Stimulated activated CD8-positive, alpha-beta memory T cell treated with anti-CD3 and anti-CD28 coated beads, Interleukin-15, amount 100 ng/mL, for 48 hours (primary cell): ENCODE results near the gene LRRN2.
"Not testable (repeated sequence)": the region's sequence is repeated elsewhere in the genome, so short reads cannot be mapped to it uniquely, and the experiment has no call there.

Source experiments
- DNase-seq, 2 donors: peaks; one replicate each; pipeline ENCODE4 v3.0.0-alpha.2; 2020; ENCODE audit warnings: low read depth in 2 of 2

The LRRN2 gene

DNA sequence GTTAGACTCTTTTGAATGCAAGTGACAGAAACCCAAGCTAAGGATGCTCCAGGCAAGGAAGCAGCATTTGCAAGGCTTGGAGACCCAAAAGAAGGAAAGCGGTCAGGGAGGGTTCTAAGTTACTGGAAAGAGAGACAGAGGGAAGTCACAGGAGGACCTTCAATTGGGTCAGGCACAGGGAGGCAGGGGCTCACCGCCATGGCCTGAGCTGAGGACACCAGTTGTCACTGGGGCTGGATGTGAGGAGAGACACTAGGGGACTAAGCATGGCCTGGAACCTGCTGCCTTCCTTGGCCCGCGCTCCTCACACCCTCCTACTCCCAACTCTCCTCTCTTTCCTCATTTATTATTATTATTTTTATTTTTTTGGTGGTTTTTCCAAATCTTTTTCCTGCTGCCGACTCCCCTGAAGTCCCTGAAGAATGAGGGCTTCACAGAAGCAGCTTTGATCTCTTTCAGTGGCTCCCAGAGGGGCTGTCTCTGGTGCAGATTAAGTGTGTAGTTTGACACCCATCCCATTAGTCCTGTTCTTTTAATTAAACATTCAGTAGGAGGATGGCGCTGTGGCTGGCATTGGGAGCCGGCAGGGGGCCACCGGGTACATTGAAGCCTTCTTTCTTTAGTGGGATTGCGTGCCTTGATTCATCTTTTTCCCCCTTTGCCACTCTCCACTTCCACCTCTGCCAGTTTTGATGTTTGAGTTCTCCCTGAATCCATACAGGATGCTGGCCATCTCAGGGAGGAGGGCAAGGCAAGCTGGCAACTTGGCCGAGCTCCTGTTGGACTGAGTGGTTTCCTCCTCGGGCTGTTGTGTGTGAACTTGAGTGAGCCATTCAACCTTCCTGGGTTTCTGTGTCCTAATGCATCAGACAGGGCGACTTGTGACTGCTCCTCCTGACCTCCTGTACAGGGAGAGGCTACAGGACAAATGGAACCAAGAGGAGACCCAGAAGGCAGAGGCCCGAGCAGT, 110.0 kb downstream of the LRRN2 start:
- DNase-seq = no peak

DNA sequence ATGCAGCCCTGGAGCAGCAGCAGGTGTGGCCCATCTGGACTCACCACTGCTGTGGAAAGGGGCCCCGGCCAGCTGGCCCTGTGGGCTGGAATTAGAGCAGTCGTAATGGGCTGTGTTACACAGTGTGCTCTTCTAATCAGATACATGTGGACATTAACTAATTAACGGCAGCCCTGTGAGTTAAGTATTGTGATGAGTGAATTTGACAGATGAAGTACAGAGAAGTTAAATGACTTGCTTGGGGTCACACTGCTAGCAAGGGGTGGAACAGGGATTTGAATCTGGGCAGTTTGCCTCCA, 110.7 kb downstream of the LRRN2 start:
- DNase-seq = no peak

DNA sequence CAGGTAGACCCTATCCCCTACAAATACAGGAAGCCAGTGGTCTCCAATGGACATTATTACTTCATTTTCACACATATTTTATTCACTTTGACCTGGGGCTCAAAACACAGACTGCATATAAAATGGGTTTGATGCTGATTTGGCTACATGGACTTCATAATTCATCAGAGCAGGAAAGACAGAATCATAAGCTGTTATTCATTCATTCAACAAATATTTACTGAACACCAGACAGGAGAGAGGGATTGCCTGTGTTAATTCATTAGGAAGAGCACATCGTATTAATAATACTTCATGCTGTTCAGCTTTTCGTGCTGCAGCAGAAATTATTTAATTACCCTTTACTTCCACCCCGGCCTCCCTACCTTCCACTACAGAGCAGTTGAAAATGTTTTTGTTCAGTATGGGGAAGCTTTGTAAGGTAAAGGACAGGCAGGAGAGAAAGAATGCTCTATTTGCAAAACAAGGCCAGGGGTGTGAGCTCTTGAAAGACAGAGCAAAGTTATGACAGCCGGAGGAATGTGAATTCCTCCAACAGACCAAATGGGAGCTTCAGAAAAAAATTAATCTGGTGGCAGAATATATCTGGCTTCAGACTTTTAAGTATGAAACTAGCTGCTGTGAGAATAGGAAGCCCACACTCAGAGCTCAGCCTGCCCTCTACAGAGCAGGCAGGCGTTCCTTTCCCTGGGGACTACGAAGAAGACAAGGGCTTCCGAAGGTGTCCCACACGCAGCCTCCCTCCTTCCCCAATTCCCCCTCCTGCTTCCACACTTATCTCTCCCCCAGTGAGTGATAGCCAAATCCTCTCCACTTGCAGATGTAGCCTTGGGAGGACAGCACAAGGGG, 111.3 kb downstream of the LRRN2 start:
- DNase-seq = no peak

DNA sequence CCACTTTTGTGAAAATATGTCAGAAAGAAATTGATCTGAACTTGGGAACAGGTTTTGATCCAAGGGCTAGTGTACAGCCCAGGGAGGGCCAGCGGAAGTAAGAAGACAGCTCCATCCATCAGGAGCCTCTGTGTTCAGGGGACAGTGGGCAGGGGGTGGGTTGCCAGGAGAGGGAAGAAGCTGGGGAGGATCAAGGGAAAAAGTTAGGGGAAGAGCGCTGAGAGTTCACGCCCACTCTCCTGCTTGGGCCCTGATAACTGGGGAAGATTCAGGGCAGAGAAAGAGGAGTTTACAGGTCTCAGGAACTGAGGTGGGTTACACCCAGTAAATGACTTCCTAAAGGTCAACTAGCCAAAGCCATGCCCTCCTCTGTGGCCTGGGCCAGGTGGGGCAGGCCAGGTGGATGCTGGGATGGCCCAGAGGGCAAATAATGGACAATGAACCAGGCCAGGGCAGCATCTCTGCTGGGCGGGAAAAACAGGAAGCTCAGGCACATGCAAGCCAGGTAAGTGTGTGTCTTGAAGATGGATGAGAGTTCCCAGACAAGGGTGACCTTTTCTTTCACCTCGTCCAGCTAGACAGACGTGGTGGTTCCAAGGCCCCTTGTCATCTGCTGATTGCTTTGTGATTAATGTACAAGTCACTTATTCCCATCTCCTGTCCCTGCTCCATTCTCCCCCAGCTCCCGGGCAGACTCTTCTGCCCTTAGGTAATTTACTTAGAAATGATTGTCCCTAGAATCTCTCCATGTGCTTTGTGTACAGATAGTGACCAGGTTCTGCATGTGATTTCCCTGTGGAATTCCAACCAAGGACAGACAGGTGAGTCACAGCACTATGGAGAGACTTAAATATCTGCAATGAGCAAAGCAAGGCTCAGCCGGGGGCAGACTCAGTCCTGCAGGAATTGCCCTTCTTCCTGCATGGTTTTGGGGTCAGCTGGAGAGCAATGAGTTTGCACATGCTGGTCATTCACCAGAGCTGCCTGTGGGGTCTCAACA, 112.3 kb downstream of the LRRN2 start:
- DNase-seq = no peak

DNA sequence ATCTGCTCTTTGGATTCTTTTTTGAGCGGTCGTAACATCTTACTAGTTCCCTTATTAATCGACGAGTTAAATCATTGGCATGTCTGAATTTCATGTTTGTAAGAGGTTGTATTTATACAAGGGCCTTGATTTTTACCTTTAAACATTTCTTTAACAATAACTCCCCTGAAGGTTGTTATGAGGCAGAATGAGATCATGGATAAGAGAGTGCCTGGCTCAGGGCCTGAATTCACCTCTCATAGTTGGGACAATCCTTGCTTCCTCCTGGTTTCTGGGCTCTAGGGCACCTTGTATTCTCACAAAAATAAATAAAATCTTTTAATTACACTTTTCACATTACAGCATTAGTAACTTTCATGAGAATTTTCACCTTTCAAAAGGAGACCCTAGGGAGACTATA, 113.9 kb downstream of the LRRN2 start:
- no peak for DNase-seq

DNA sequence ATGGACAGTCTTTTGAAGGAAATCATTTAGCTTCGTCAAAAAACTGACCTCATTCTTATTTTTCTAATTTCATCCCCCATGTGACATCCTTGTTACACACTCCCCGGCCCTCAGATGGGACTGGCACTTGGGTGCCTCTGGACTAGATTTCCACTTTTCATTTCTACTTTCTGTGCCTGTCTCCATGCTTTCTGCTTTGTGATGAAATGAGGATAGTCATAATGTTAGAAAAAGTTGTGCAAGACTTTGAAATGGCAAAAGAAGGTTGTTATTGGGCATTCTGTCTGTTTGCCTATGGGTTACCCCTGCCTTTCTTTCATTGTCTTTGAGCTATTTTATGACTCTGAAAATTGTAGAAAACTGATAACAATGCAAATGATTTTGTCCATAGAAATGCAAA, 114.4 kb downstream of the LRRN2 start:
- no peak for DNase-seq

DNA sequence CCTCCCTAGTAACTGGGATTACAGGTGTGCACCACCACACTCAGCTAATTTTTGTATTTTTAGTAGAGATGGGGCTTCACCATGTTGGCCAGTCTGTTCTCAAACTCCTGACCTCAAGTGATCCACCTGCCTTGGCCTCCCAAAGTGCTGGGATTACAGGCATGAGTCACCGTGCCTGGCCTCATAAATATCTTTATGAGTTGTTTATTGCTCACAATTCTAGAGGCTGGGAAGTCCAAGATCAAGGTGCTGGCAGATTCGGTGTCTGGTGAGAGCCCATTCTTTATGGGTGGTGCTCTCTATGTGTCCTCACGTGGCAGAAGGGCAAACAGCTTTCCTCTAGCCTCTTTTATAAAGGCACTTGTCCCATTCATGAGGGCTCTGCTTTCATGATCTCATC, 115.5 kb downstream of the LRRN2 start:
- not testable (repeated sequence) for DNase-seq

DNA sequence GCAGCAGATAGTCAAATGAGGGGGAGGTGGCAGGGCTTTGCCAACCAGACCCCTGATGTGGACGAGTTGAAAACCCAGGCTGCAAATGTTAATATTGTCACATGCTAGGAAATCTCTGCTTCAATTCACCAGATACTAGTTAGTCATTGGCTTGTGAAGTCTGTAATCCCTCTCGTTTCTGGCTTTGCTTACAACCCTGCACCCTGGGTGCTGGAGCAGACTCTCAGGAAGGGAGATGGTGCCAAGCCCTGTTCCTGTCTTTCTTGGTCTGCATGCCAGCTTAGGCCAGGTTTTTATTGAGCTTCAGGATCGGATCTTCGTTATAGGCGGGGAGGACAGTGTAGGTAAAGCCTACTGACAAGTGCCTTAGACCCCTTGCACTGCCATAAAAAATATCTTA, 116.1 kb downstream of the LRRN2 start:
- DNase-seq = no peak

DNA sequence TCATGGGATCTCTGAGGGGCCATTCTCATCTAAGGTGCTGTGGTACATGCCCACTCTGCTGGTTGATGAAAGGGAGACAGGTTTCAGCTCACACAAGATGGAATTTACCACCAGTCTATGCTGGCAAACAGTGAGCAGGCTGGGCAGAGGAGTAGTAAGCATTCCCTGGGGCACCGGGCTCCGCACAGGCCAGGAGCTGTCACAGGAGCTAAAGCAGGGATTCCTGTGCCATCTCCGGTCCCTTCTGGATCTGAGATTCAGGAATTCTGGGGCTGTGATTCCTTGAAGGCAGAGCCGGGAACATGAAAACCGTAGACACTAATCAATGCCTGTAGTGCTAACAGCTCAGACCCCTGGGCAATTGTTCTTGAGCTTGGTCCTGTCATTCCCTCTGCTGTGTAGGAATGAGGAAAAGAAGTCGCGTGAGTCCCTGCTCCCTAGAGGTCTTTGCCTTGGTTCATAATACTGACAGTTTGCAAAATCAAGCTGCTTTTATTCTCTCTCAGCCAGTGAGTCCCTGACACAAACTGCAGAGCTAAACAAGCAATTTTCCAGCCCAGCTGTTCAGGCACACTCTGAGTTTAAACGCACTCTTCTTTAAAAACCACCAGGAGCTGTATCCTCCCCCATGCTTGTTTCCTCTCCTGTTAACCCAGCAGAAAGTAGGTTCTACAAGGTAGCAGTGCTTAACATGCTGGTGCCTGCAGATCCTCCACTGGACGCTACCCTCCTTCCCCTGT, 116.8 kb downstream of the LRRN2 start:
- DNase-seq = no peak
